Astrocyte (in vitro differentiated cells and primary cell): ENCODE measurements around the gene FARS2. TPM values are rescaled to one million over a fixed set of nuclear protein-coding genes. Genes with fewer than 3 reads are reported as not detected.

Experiments
- DNase-seq: peaks from one replicate; pipeline ENCODE4 v3.0.0-alpha.2; 2010; ENCODE audit warnings: low read depth
- FAIRE-seq: peaks from 2 replicates; lab custom pipeline; 2011; peaks lifted over from hg19 to GRCh38; lab: Jason Lieb, UNC
- H2AFZ ChIP-seq: 2 replicates; pipeline ENCODE4 v1.6.0; 2012; ENCODE audit warnings: low read depth, low read length, inconsistent platforms
- H3K27ac ChIP-seq: 2 replicates; pipeline ENCODE4 v1.5.1; 2011; ENCODE audit warnings: low read depth, low read length, inconsistent platforms
- H3K27me3 ChIP-seq: 2 replicates; pipeline ENCODE4 v1.6.0; 2011; ENCODE audit warnings: low read length, inconsistent platforms; ENCODE audit not compliant: insufficient read depth
- H3K36me3 ChIP-seq: 2 replicates; pipeline ENCODE4 v1.5.1; 2011; ENCODE audit warnings: low read length, inconsistent platforms; ENCODE audit not compliant: insufficient read depth
- H3K4me1 ChIP-seq: 2 replicates; pipeline ENCODE4 v1.5.1; 2011; ENCODE audit warnings: low read length, inconsistent platforms; ENCODE audit not compliant: insufficient read depth
- H3K4me2 ChIP-seq: 2 replicates; pipeline ENCODE4 v1.6.0; 2012; ENCODE audit warnings: low read length, inconsistent platforms
- H3K4me3 ChIP-seq: 2 replicates; pipeline ENCODE4 v1.5.1; 2011; ENCODE audit warnings: low read depth, mild to moderate bottlenecking, low read length, inconsistent platforms; ENCODE audit not compliant: insufficient read depth
- H3K79me2 ChIP-seq: 2 replicates; pipeline ENCODE4 v1.6.0; 2012; ENCODE audit warnings: mild to moderate bottlenecking, low read length, inconsistent platforms; ENCODE audit not compliant: insufficient read depth
- H3K9ac ChIP-seq: 2 replicates; pipeline ENCODE4 v1.6.0; 2012; ENCODE audit warnings: mild to moderate bottlenecking, low read length, inconsistent platforms
- H3K9me3 ChIP-seq: 2 replicates; pipeline ENCODE4 v1.5.1; 2012; ENCODE audit warnings: low read depth, mild to moderate bottlenecking, low read length, inconsistent platforms; ENCODE audit not compliant: insufficient read depth
- H4K20me1 ChIP-seq: 2 replicates; pipeline ENCODE4 v1.6.0; 2012; ENCODE audit warnings: low read length, inconsistent platforms; ENCODE audit not compliant: insufficient read depth
- H3K27ac Mint-ChIP-seq: one replicate; pipeline ENCODE4 v1.8.0; 2021; ENCODE audit warnings: mild to moderate bottlenecking, mixed read lengths; ENCODE audit not compliant: unreplicated experiment
- H3K27me3 Mint-ChIP-seq: one replicate; pipeline ENCODE4 v1.8.0; 2021; ENCODE audit warnings: low read depth, mixed read lengths; ENCODE audit not compliant: unreplicated experiment
- H3K36me3 Mint-ChIP-seq: one replicate; pipeline ENCODE4 v1.8.0; 2021; ENCODE audit warnings: low read depth, mixed read lengths; ENCODE audit not compliant: unreplicated experiment
- H3K4me1 Mint-ChIP-seq: one replicate; pipeline ENCODE4 v1.8.0; 2021; ENCODE audit warnings: low read depth, mixed read lengths; ENCODE audit not compliant: unreplicated experiment
- H3K4me3 Mint-ChIP-seq: one replicate; pipeline ENCODE4 v1.8.0; 2021; ENCODE audit warnings: mild to moderate bottlenecking, moderate library complexity, mixed read lengths; ENCODE audit not compliant: unreplicated experiment
- H3K9me3 Mint-ChIP-seq: one replicate; pipeline ENCODE4 v1.8.0; 2021; ENCODE audit warnings: mild to moderate bottlenecking, mixed read lengths; ENCODE audit not compliant: unreplicated experiment
- EZH2 ChIP-seq: IDR thresholded peaks from 2 replicates; pipeline ENCODE4 v1.6.1; 2012; ENCODE audit warnings: mild to moderate bottlenecking, low read length, inconsistent platforms; ENCODE audit not compliant: insufficient read depth
- total RNA-seq: library from RNA; stranded (reverse); gene quantifications from 2 replicates; pipeline ENCODE4 v1.2.1, GENCODE V29; 2021
- TF ChIP-seq, protein P1 (sequence below): IDR thresholded peaks from 2 replicates; pipeline ENCODE4 v1.5.1; 2011; ENCODE audit warnings: low read depth, mild to moderate bottlenecking, inconsistent platforms, low read length, moderate library complexity; ENCODE audit not compliant: insufficient read depth

FARS2 gene
- total RNA-seq, 1 donor from 2014 or later = 13.3 TPM

- no peak overlapping the region for H3K4me3 ChIP-seq
- H2AFZ ChIP-seq = no peak overlapping the region
- Mint-ChIP-seq H3K9me3 (peaks cover 12% of the 10 kb centered on the region), H3K4me3 (no peak overlapping the region), H3K4me1 (no peaks in the 10 kb centered on the region), H3K27me3 (no peaks in the 10 kb centered on the region), H3K36me3 (peaks cover 4% of the 10 kb centered on the region), H3K27ac (no peak overlapping the region)
- TF ChIP-seq EZH2 = no peak
- TF ChIP-seq, protein P1, sequence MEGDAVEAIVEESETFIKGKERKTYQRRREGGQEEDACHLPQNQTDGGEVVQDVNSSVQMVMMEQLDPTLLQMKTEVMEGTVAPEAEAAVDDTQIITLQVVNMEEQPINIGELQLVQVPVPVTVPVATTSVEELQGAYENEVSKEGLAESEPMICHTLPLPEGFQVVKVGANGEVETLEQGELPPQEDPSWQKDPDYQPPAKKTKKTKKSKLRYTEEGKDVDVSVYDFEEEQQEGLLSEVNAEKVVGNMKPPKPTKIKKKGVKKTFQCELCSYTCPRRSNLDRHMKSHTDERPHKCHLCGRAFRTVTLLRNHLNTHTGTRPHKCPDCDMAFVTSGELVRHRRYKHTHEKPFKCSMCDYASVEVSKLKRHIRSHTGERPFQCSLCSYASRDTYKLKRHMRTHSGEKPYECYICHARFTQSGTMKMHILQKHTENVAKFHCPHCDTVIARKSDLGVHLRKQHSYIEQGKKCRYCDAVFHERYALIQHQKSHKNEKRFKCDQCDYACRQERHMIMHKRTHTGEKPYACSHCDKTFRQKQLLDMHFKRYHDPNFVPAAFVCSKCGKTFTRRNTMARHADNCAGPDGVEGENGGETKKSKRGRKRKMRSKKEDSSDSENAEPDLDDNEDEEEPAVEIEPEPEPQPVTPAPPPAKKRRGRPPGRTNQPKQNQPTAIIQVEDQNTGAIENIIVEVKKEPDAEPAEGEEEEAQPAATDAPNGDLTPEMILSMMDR = no peak
- H3K9ac ChIP-seq = no peak overlapping the region
- no peaks in the 10 kb centered on the region for H3K9me3 ChIP-seq
- FAIRE-seq = no peak
- no peaks in the 10 kb centered on the region for H3K4me1 ChIP-seq
- no peak overlapping the region for H3K4me2 ChIP-seq
- no peaks in the 10 kb centered on the region for H3K27me3 ChIP-seq
- H3K36me3 ChIP-seq = no peaks in the 10 kb centered on the region
- DNase-seq = no peak
- H4K20me1 ChIP-seq = no peaks in the 10 kb centered on the region
- H3K27ac ChIP-seq = no peak overlapping the region
- H3K79me2 ChIP-seq = no peaks in the 10 kb centered on the region
Measured at GRCh38 chr6:5718231-5718947, 457.1 kb downstream of the FARS2 start.

DNA sequence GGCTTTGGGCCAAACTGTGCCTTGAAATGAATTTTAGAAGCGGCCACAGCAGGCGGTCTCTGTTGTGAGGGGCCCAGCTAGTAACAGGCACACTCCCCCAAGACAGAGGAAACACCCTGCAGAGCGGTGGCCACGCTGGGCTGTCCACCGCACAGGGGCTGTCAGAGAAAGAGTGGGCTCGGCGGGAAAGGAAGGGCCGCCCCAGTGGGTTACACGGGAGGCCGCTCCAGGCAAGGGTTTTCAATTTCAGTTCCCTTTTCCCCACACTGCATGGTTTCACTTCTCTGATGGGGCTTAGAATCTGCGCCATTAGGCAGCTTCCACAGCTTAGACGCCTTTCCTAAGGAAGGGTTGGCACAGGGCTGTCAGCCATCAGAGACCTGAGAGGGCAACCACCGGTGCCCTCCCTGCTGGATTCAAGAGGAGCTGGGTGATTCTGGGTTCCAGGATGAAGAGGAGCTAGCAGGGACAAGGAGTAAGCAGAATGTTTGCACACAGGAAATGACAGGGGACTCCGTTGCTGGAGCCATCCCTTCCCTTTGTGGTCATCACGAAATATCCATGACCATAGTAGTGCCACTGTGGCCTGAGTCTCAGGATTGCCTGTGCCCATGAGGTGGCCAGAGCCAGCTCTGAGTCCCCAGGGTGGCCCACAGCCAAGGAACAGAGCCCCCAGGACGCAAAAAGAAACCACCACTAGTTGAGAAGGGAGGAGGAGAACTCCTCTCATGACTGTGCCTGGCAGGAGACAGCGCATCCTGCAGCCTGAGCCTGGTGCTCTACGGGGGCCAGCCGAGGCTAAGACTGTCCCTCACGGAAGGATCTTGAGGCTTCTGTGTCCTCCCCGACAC lies 462.8 kb downstream of the FARS2 start:
- Histone ChIP-seq H3K4me1 (peaks cover 12% of the 10 kb centered on the region), H2AFZ (peak overlapping the region; percentile 52), H3K4me2 (peak overlapping the region; percentile 76), H3K4me3 (no peak overlapping the region), H3K27ac (no peak overlapping the region), H4K20me1 (no peaks in the 10 kb centered on the region), H3K9ac (peak overlapping the region; percentile 12), H3K9me3 (no peaks in the 10 kb centered on the region), H3K79me2 (no peaks in the 10 kb centered on the region), H3K27me3 (no peaks in the 10 kb centered on the region), H3K36me3 (no peaks in the 10 kb centered on the region)
- no peaks in the 10 kb centered on the region for H3K36me3 Mint-ChIP-seq
- no peak overlapping the region for H3K27ac Mint-ChIP-seq
- peaks cover 2% of the 10 kb centered on the region for H3K4me1 Mint-ChIP-seq
- H3K9me3 Mint-ChIP-seq = no peaks in the 10 kb centered on the region
- no peak overlapping the region for H3K4me3 Mint-ChIP-seq
- FAIRE-seq = no peak
- H3K27me3 Mint-ChIP-seq = no peaks in the 10 kb centered on the region
- no peak for TF ChIP-seq EZH2
- TF ChIP-seq, protein P1 = no peak
- no peak for DNase-seq
